Rectal smooth muscle tissue (tissue), 1 donor: Measurements from ENCODE around the gene SH2D1B.

Source experiments
- H3K27ac ChIP-seq: one replicate; pipeline ENCODE4 v1.7.0; 2013; ENCODE audit warnings: low read depth, low read length, inconsistent platforms
- H3K27me3 ChIP-seq: one replicate; pipeline ENCODE4 v1.7.0; 2013; ENCODE audit warnings: low read length; ENCODE audit not compliant: control insufficient read depth, insufficient read depth
- H3K36me3 ChIP-seq: one replicate; pipeline ENCODE4 v1.7.0; 2013; ENCODE audit warnings: low read length; ENCODE audit not compliant: control insufficient read depth, insufficient read depth
- H3K4me1 ChIP-seq: one replicate; pipeline ENCODE4 v1.7.0; 2013; ENCODE audit warnings: low read length; ENCODE audit not compliant: control insufficient read depth, insufficient read depth
- H3K4me3 ChIP-seq: one replicate; pipeline ENCODE4 v1.7.0; 2013; ENCODE audit warnings: low read length
- H3K9ac ChIP-seq: one replicate; pipeline ENCODE4 v1.7.0; 2013; ENCODE audit warnings: low read length

SH2D1B gene

DNA sequence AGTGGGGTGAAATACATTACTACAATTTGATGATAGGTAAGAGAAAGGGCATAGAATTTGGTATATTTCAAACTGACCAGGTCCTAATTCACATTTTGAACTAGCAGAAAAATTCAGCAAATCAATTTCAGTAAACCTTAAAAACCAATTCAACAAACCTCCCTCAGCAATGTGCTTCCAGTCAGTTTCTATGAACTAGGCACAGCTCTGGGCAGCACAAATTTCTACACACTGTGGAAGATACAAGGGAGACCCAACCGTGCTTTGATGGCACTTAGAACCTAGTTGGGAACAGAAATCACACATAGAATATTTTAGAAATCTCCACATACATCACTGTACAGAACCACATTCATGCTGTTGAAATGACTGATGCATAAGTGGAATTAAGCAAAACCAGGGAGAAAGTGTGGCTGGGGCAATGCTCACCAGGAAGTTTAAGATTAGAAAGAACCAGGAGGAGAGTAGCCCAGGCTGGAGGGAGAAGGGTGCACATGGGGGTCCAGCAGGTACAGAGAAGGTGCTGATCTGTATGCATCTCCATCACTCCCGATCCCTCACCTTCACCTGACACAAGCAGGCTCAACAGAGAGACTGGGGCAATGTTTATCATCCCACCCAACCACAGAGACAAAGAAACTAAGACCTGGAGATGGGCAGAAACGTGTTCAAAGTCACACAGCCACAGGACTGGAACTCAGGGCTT, 15.6 kb downstream of the SH2D1B start:
- Histone ChIP-seq H3K9ac (no peak overlapping the region), H3K27ac (no peak overlapping the region), H3K4me1 (no peaks in the 10 kb centered on the region), H3K27me3 (no peaks in the 10 kb centered on the region), H3K36me3 (no peaks in the 10 kb centered on the region), H3K4me3 (no peak overlapping the region)

DNA sequence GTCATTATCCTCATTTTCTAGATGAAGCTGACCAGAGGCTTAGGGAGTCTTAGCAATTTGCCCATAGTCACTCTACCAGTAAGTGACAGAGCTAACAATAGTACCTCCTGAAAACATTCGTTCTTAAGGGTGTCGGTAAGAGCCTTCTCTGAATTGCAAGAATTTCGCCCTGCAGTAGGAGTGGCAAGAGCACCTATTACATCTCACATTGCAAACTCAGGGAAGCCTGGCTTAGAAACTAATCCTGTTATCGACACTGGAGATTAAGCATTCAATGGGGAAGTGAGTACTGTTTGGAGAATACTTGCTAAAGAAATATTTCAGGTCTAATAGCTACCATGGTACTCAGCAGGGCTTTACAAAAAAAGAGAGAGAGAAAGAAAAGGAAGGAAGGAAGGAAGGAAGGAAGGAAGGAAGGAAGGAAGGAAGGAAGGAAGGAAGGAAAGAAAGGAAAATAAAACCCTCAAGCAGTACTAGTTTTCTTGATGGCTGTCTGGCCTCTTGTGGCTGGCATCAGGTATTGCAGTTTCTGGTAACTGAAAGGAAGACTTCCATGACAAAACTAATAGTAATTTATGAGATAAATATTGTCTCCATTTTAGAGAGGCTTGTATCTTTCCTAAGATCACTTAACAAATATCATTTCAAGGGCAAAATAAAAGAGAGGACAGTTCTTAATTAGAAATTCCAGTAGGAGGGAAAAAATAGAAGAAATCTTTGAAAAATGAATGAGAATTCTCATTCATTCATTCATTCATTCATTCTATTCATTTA, 20.0 kb downstream of the SH2D1B start:
- Histone ChIP-seq H3K9ac (no peak overlapping the region), H3K4me3 (no peak overlapping the region), H3K36me3 (no peaks in the 10 kb centered on the region), H3K27ac (no peak overlapping the region), H3K4me1 (no peaks in the 10 kb centered on the region), H3K27me3 (no peaks in the 10 kb centered on the region)

DNA sequence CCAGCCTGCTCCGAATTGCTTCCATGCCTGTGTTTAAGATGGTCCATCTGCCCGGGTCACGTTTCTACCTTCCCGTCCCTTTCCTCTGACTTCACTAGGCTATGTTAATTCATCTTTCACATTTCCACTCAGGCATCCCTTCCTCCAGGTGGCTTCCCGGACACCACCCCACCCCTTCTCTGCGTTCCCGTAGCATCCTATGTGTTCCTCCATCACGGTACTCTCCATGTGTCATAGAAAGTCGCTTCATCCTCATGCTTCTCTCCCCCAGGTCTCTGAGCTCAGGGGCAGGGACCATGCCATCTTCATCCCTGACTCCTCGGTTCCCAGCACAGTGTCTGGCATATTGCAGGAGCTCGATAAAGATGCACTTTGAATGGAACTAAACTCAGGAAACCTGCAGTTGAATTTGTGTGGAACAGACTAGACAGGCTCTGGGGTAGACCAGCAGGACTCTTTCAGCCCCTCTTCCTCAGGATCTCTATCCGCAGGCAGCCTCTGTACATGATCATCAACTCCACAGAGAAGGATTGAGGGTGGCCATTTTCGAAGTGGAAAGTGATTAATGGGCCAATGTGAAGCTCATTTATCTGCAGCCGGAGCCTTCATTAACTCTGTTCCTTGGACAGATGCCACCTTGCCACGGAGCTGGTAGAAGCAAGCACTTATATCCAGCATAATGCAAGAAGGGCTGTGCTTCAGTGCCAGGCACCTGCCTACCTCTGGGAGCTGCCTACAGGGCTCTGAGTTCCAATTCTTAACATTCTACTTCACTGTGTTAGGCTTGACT, 21.3 kb downstream of the SH2D1B start:
- Histone ChIP-seq H3K9ac (no peak overlapping the region), H3K27ac (no peak overlapping the region), H3K4me3 (no peak overlapping the region), H3K36me3 (no peaks in the 10 kb centered on the region), H3K4me1 (no peaks in the 10 kb centered on the region), H3K27me3 (no peaks in the 10 kb centered on the region)

DNA sequence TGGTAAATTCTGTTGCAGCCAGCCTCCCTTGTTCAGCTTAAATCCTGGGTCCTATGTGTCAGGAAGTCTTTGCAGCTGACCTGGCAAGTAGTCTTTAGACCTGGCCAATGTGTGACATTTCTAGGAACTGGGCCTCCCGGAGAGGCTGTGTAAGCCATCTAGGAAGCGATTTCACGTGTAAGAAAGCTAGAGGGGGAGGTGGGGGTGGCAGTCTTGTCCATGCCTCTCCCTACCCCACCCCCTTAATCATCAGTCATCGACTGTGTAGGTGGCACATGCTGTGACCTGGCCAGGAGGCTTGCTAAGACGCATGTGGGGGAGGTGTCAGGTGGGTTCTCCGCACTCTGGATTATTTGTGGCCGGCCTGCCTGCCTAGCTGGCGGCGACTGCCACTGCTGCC, 22.0 kb downstream of the SH2D1B start:
- H3K4me1 ChIP-seq: no peaks in the 10 kb centered on the region
- H3K4me3 ChIP-seq: no peak overlapping the region
- no peak overlapping the region for H3K27ac ChIP-seq
- H3K9ac ChIP-seq: no peak overlapping the region
- no peaks in the 10 kb centered on the region for H3K36me3 ChIP-seq
- no peaks in the 10 kb centered on the region for H3K27me3 ChIP-seq

DNA sequence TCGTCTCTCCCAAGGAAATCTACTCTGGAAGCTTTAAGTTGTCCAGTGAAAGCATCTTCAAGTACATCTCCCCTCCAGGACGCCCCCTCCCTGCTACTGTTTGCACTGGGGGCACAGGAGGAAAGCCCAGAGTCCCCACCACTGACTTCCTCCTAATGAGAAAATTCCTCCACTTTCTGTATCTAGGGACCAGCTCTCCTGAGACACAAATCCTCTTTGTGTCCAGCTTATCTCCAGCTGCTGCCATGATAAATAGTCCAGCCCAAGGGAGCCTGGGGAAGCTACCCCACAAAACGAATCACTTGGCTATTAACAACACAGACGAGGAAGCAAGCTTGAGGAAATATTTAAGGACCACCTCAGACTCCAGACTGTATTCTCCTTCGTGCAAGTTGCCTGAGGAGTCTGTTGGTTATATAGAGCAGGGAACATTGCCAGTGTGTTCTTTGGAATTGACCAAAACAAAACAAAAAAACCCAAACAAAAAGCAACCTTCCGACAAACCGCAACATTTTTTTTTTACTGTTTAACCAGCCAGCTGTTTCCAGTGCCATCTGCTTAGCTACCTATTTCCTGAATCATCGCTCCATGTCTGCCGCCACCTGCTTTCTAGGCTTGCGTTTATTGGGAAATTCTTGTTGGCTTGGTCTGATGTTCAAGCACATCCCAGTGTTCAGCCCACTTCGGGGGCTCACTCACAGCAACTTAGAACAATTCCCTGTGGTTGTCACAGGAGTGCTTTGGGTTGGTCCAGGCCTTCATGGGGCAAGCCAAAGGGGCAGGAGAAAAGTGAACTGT, 22.7 kb downstream of the SH2D1B start:
- no peak overlapping the region for H3K27ac ChIP-seq
- H3K4me3 ChIP-seq: no peak overlapping the region
- no peaks in the 10 kb centered on the region for H3K4me1 ChIP-seq
- H3K9ac ChIP-seq: no peak overlapping the region
- H3K27me3 ChIP-seq: no peaks in the 10 kb centered on the region
- no peaks in the 10 kb centered on the region for H3K36me3 ChIP-seq

DNA sequence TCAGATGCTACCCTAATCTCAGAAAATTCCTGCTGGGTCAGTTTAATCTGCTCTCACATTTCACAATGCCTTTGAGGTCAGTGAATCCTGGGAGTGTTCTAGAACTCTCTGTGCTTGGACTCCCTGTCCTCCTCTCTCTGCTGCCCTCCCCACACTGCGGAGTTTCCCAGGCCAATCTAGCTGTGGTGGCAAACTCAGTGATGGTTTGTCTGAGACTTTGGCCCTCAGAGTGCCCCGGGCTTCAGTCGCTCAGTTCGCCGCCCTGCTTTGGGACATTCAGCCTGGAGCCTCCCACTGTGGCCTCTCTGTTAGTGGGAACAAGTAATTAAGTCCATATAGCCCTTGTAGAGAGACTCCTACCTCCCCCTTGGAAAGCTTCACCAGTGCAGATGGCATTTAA, 23.3 kb downstream of the SH2D1B start:
- peaks cover 4% of the 10 kb centered on the region for H3K36me3 ChIP-seq
- H3K9ac ChIP-seq: no peak overlapping the region
- no peak overlapping the region for H3K4me3 ChIP-seq
- no peaks in the 10 kb centered on the region for H3K27me3 ChIP-seq
- no peaks in the 10 kb centered on the region for H3K4me1 ChIP-seq
- H3K27ac ChIP-seq: no peak overlapping the region

DNA sequence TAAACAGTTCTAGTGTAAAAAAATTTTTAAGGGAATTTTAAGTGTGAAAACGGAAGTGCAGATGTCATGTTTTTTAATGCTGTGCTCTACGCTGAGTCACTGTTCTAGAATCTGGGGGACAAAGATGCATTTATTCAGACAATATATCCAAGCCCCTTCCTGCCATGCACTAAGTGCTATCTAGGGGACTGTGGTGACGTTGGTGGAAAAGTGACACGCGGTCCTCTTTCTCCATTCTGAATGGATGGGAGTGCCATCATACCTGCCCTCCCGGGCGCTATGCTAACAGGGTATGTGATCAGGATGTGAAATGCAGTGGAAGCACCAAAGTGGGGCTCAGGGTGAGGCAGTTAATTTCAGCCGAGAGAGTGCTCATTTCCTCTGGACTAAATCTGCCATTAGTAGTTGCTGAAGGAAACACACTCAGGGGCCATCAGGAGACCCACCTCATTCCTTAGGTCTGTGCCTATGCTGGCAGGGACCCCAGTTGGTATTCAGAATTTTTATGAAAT, 23.8 kb downstream of the SH2D1B start:
- Histone ChIP-seq H3K27ac (no peak overlapping the region), H3K9ac (no peak overlapping the region), H3K27me3 (no peaks in the 10 kb centered on the region), H3K4me1 (no peaks in the 10 kb centered on the region), H3K36me3 (peaks cover 4% of the 10 kb centered on the region), H3K4me3 (no peak overlapping the region)

DNA sequence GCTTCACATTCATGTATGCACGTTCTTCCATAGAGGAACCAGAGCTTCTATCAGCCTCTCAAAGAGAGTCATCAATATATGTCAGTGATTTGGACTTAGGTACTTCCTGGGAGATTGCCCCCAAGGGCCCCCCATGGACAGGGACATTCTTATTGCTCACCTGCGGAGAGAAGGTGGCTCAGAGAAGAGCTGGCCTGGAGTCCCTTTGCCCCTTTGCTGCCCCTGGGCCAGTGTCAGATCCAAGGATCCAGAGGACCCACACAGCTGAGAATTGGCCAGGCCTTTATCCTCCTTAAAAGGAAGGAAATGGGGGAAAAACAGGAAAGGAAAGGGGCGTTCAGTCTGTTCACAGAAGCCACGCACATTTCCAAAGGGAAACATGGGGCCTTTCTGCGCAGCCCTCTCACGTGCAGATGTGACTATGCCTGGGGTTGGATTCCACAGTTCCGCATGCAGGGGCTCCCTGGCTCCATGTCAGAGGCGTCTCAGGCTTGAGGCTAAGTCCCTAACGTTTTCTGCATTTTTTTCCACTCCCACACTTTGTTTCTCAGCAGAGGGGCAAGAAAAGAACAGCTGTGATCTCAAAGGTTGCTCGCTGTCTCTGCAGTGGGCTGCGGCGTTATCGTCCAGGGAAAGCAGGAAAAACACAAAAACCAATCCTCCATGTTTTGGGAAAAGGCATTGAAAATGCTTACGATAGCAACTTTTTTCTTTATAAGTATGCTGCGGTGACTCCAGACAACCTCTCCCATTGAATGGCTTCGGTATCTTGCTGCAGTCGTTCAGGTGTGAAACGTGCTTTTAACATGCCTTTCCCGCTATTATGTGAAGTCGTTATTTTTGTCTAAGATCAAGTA, 24.5 kb downstream of the SH2D1B start:
- Histone ChIP-seq H3K9ac (no peak overlapping the region), H3K4me3 (no peak overlapping the region), H3K27me3 (no peaks in the 10 kb centered on the region), H3K36me3 (peaks cover 4% of the 10 kb centered on the region), H3K27ac (no peak overlapping the region), H3K4me1 (no peaks in the 10 kb centered on the region)

DNA sequence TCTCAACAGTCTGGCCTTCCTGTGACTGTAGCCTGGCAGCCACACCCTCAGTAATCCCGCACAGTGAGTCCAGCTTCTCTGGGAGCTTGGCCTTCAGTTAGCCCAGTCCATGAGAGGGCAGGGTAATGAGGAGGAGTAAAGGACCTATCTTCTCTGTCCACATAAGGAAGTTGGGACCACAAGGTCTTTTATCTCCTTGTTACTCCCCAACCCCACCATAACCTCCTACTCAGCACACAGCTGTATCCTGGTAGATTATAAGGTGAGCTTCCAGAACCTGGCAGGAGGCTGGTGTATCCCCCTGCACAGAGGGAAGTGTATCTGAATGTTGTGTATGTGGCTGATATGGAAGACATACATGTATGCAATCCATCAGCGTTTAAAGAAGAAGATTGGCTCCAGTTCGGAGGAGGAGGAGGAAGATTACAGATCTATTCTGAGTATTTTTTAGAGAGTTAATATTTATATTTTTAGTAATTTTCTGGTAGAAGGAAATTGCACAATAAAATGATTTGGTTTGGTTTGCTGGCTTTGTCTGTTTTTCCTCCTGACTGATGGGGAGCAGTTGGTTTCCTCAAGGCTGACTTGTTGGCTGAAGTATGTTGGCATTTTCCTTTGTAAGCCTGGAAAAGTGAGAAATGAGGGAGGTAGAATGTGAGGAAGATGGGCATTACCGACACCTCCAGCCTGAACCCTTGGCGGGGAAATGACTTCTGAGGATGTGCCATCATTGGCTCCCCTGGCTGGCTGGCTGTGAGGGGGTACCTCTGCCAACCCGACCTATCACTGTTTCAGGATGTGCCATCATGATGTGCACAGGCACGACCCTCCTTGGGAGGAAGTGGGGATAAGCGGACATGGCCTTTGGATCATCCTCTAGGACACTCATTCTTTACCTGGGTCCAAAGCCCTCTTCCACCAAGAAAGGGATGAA, 25.4 kb downstream of the SH2D1B start:
- H3K4me1 ChIP-seq: no peaks in the 10 kb centered on the region
- no peak overlapping the region for H3K4me3 ChIP-seq
- peaks cover 4% of the 10 kb centered on the region for H3K36me3 ChIP-seq
- no peak overlapping the region for H3K27ac ChIP-seq
- H3K27me3 ChIP-seq: no peaks in the 10 kb centered on the region
- H3K9ac ChIP-seq: no peak overlapping the region

DNA sequence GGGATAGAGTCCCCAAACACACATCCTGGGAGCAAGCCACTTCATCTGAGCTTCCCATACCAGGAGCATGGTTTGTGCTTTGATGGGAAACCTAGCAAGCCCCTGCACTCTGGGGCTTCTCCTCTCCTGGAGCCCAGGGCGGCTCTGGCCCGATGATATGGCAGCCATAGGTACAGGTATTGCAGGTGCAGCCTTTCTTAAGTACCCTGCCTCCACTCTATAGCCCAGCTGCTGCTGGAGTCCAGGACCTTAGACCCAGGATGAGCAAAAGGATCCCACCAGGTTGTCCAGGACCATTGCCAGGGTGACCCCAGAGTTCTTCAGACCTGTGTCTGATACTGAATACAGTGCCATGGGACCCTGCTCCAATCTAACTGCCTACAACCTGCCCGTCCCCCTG, 26.2 kb downstream of the SH2D1B start:
- Histone ChIP-seq H3K36me3 (peaks cover 4% of the 10 kb centered on the region), H3K4me3 (no peak overlapping the region), H3K4me1 (no peaks in the 10 kb centered on the region), H3K27me3 (no peaks in the 10 kb centered on the region), H3K27ac (no peak overlapping the region), H3K9ac (no peak overlapping the region)

DNA sequence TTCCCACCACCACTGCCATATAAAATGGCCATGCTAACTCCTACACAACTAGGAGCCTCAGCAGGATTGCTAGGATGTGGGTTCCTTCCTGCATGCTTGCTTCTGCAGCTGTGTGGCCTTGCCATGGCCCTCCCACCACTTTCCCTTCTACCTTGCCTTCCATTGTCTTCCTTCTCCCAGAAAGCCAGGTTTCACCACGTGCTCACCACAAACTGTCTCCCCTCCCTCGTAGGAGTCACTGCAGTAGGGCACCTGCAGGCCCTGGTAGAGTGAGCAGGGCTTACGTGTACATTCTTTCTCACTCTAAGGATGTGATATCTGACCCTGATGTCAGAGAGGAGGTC, 26.7 kb downstream of the SH2D1B start:
- no peaks in the 10 kb centered on the region for H3K4me1 ChIP-seq
- H3K36me3 ChIP-seq: peaks cover 4% of the 10 kb centered on the region
- H3K4me3 ChIP-seq: no peak overlapping the region
- H3K27me3 ChIP-seq: no peaks in the 10 kb centered on the region
- no peak overlapping the region for H3K9ac ChIP-seq
- H3K27ac ChIP-seq: no peak overlapping the region
